Activated CD4-positive, alpha-beta T cell treated with anti-CD3 and anti-CD28 coated beads for 48 hours (primary cell): ENCODE results near the gene OSBPL3.

ENCODE experiments used
- DNase-seq: peaks from one replicate; pipeline ENCODE4 v3.0.0-alpha.2; 2020

The OSBPL3 gene

GRCh38 chr7:24978843-24979469 is 1.0 kb downstream of the OSBPL3 start:
- DNase-seq, result peak; percentile 17

GRCh38 chr7:24975644-24976260 is 4.2 kb downstream of the OSBPL3 start:
- DNase-seq, result no peak

- DNase-seq, result no peak
These were observed 4.8 kb downstream of the OSBPL3 start for GRCh38 chr7:24975172-24975571.

- DNase-seq, result no peak
These were observed 5.7 kb downstream of the OSBPL3 start for GRCh38 chr7:24974026-24974832.

- no peak for DNase-seq
These were observed 7.0 kb downstream of the OSBPL3 start for GRCh38 chr7:24972991-24973390.

GRCh38 chr7:24972166-24972477 is 7.9 kb downstream of the OSBPL3 start:
- no peak for DNase-seq

GRCh38 chr7:24971333-24972165 is 8.4 kb downstream of the OSBPL3 start:
- DNase-seq, result no peak

GRCh38 chr7:24970676-24971075 is 9.3 kb downstream of the OSBPL3 start:
- no peak for DNase-seq

- no peak for DNase-seq
These were observed 11.8 kb downstream of the OSBPL3 start for GRCh38 chr7:24968165-24968564.

GRCh38 chr7:24967696-24968095 is 12.3 kb downstream of the OSBPL3 start:
- DNase-seq, result no peak

- no peak for DNase-seq
These were observed 13.2 kb downstream of the OSBPL3 start for GRCh38 chr7:24966802-24967201.

GRCh38 chr7:24965831-24966708 is 13.9 kb downstream of the OSBPL3 start:
- DNase-seq, result peak; percentile 47

- no peak for DNase-seq
These were observed 15.8 kb downstream of the OSBPL3 start for GRCh38 chr7:24964191-24964590.

GRCh38 chr7:24963218-24963617 is 16.8 kb downstream of the OSBPL3 start:
- peak; percentile 64 for DNase-seq

GRCh38 chr7:24962418-24962962 is 17.5 kb downstream of the OSBPL3 start:
- no peak for DNase-seq

GRCh38 chr7:24959735-24960485 is 20.1 kb downstream of the OSBPL3 start:
- DNase-seq, result no peak

GRCh38 chr7:24958399-24958798 is 21.6 kb downstream of the OSBPL3 start:
- no peak for DNase-seq

- no peak for DNase-seq
These were observed 24.0 kb downstream of the OSBPL3 start for GRCh38 chr7:24956021-24956420.

- no peak for DNase-seq
These were observed 24.7 kb downstream of the OSBPL3 start for GRCh38 chr7:24955313-24955712.

GRCh38 chr7:24952464-24952863 is 27.5 kb downstream of the OSBPL3 start:
- DNase-seq, result no peak

- DNase-seq, result no peak
These were observed 28.5 kb downstream of the OSBPL3 start for GRCh38 chr7:24951441-24951980.
